Activated B cell treated with CpG ODN at 0.5 μM for 24 hours (primary cell): ENCODE results near the gene ANKS1B. TPM values are rescaled to one million over a fixed set of nuclear protein-coding genes. Genes with fewer than 3 reads are reported as not detected.

Source experiments
- ATAC-seq: fragments of 200-7000 bp; cut with Tn5 transposase; one replicate; pipeline ENCODE4 v1.10.0; 2021; ENCODE audit warnings: low read depth, mild to moderate bottlenecking, moderate library complexity
- CTCF ChIA-PET: fragments of 350-600 bp; sonication (Branson Sonifier 250); formaldehyde crosslinking; loops from one replicate; lab custom pipeline; 2021; ENCODE audit warnings: antibody characterized with exemption; lab: Charles Lee
- POLR2A ChIA-PET: fragments of 350-600 bp; sonication (Branson Sonifier 250); formaldehyde crosslinking; loops from one replicate; lab custom pipeline; 2021; ENCODE audit warnings: antibody characterized with exemption; lab: Charles Lee
- DNase-seq: peaks from one replicate; pipeline ENCODE4 v3.0.0; 2022
- H3K27ac Mint-ChIP-seq: one replicate; pipeline ENCODE4 v1.8.0; 2020; ENCODE audit warnings: mixed read lengths
- H3K27me3 Mint-ChIP-seq: one replicate; pipeline ENCODE4 v1.8.0; 2021; ENCODE audit warnings: mixed read lengths
- H3K36me3 Mint-ChIP-seq: one replicate; pipeline ENCODE4 v1.8.0; 2021; ENCODE audit warnings: low read depth, mixed read lengths
- H3K4me1 Mint-ChIP-seq: one replicate; pipeline ENCODE4 v1.8.0; 2021; ENCODE audit warnings: mixed read lengths
- H3K4me3 Mint-ChIP-seq: one replicate; pipeline ENCODE4 v1.8.0; 2020; ENCODE audit warnings: mild to moderate bottlenecking, mixed read lengths
- H3K9me3 Mint-ChIP-seq: one replicate; pipeline ENCODE4 v1.8.0; 2020; ENCODE audit warnings: mixed read lengths
- CTCF ChIP-seq: fragments of 200-600 bp; IDR thresholded peaks from one replicate; pipeline ENCODE4 v1.8.0; 2022; ENCODE audit warnings: antibody characterized with exemption, mild to moderate bottlenecking
- intact Hi-C: fragments of 100-400 bp; cut with micrococcal nuclease; formaldehyde crosslinking; loops from one replicate; pipeline ENCODE4 v1.15.1; 2024
- total RNA-seq: library from RNA; stranded (reverse); gene quantifications from 2 replicates; pipeline ENCODE4 v1.2.3, GENCODE V29; 2022

Gene ANKS1B
- total RNA-seq, 1 donor from 2014 or later, result not detected

GRCh38 chr12:98812225-98812624 lies 1172.5 kb downstream of the ANKS1B start:
- Mint-ChIP-seq H3K9me3 (no peaks in the 10 kb centered on the region), H3K27me3 (peaks cover 15% of the 10 kb centered on the region), H3K36me3 (no peaks in the 10 kb centered on the region), H3K4me1 (no peaks in the 10 kb centered on the region), H3K4me3 (no peak overlapping the region), H3K27ac (no peak overlapping the region)
- intact Hi-C loops, result no loop called here
- DNase-seq, result no peak
- no peak for ATAC-seq
- ChIA-PET CTCF (no interaction called here), POLR2A (no interaction called here)
- TF ChIP-seq CTCF, result no peak

- no peaks in the 10 kb centered on the region for H3K4me1 Mint-ChIP-seq
- CTCF ChIA-PET, result no interaction called here
Measured at GRCh38 chr12:98808243-98808875, 1176.4 kb downstream of the ANKS1B start.

GRCh38 chr12:98807187-98807586 lies 1177.5 kb downstream of the ANKS1B start:
- Mint-ChIP-seq H3K27ac (no peak overlapping the region), H3K27me3 (peaks cover 3% of the 10 kb centered on the region), H3K36me3 (no peaks in the 10 kb centered on the region), H3K9me3 (no peaks in the 10 kb centered on the region), H3K4me1 (no peaks in the 10 kb centered on the region), H3K4me3 (no peak overlapping the region)
- intact Hi-C loops, result no loop called here
- ChIA-PET POLR2A (no interaction called here), CTCF (no interaction called here)
- DNase-seq (no peak), ATAC-seq (no peak)
- no peak for TF ChIP-seq CTCF

More at GRCh38 chr12:98808243-98808875, 1176.4 kb downstream of the ANKS1B start:
- Mint-ChIP-seq H3K27me3 (peaks cover 3% of the 10 kb centered on the region), H3K9me3 (no peaks in the 10 kb centered on the region), H3K4me3 (no peak overlapping the region), H3K36me3 (no peaks in the 10 kb centered on the region), H3K27ac (no peak overlapping the region)
- DNase-seq (no peak), ATAC-seq (no peak)
- TF ChIP-seq CTCF, result no peak
- intact Hi-C loops, result no loop called here
- POLR2A ChIA-PET, result no interaction called here

- Mint-ChIP-seq H3K36me3 (no peaks in the 10 kb centered on the region), H3K27ac (no peak overlapping the region), H3K9me3 (no peaks in the 10 kb centered on the region), H3K4me1 (no peaks in the 10 kb centered on the region), H3K4me3 (no peak overlapping the region), H3K27me3 (peaks cover 6% of the 10 kb centered on the region)
- POLR2A ChIA-PET, result no interaction called here
- TF ChIP-seq CTCF, result no peak
- intact Hi-C loops, result no loop called here
- DNase-seq (no peak), ATAC-seq (no peak)
- CTCF ChIA-PET, result no interaction called here
Measured at GRCh38 chr12:98803468-98804209, 1181.1 kb downstream of the ANKS1B start.

GRCh38 chr12:98799822-98800221 lies 1184.9 kb downstream of the ANKS1B start:
- ChIA-PET CTCF (no interaction called here), POLR2A (no interaction called here)
- H3K27me3 Mint-ChIP-seq, result peaks cover 10% of the 10 kb centered on the region
- no peak for ATAC-seq
- H3K4me3 Mint-ChIP-seq, result no peak overlapping the region
- no peaks in the 10 kb centered on the region for H3K4me1 Mint-ChIP-seq
- no peak for DNase-seq
- H3K36me3 Mint-ChIP-seq, result no peaks in the 10 kb centered on the region
- TF ChIP-seq CTCF, result no peak
- no peaks in the 10 kb centered on the region for H3K9me3 Mint-ChIP-seq
- intact Hi-C loops, result no loop called here
- H3K27ac Mint-ChIP-seq, result no peak overlapping the region
